Endometrium (tissue), 2 donors: Measurements from ENCODE around the gene BPGM.

Experiments used
- FAIRE-seq: peaks from 2 replicates; lab custom pipeline; 2012; peaks lifted over from hg19 to GRCh38; lab: Jason Lieb, UNC
- donor health status: control.
- donor health status: control.

The BPGM gene

DNA sequence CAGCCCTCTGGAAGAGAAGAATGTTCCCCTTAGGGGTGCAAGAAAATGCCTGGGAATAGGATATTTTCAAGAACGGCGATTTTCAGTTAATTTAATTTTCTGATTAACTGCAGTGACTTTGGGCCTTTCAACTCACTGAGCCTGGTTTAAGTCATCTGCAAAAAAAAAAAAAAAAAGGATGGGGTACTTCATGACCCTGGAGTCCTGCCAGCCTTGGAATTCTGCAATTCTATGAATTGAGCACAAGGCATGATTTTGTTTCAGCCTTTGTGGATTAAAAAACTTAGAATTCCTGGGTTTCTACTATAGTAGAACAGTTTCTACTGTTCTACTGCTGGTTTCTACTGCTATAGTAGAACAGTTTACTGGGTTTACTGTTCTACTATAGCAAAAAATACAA is 74.5 kb downstream of the BPGM start:
- no peak for FAIRE-seq

DNA sequence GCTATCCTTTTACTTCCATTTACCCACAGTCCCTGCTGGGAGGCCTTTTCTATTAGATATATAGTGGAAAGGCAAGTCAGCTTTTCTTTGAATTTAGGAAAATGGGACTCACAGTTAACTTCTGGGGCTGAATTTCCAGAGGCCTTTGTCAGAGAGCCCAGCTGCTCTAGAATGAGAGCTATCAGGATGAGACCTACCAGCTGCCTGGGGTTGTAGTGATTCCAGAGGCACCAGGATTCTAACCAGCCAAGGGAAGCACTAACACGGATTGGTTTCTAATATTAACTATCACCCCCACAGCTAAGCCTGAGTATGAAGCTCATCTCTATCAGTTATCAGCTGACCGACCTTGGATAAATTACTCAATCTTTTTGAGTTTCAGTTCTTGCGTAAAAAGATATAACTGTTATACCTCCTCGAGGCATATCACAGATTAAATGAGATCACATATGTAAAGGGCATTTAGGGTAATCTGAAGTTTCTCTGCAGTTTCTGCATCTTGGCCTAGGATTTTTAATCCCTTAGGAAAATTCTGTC is 76.2 kb downstream of the BPGM start:
- no peak for FAIRE-seq

DNA sequence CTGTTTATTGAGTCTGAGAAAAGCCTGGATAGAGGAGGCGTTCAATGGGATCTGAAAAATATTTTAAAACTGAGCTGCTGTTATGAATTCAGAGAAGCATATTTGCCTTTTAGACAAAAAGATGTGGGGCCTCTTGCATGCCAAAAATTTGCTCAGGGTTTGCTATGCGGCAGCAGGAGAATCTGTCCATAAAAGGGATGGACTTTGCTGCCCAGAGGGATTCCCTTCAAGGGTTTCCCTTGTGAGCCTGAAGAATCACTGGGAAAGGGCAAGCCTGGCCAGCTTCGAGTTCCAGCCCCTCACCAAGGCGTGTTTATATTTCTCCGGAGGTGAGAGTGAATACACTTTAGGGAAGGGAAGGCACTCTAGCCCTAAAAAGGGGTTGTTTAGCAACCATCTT is 77.2 kb downstream of the BPGM start:
- FAIRE-seq, result no peak

DNA sequence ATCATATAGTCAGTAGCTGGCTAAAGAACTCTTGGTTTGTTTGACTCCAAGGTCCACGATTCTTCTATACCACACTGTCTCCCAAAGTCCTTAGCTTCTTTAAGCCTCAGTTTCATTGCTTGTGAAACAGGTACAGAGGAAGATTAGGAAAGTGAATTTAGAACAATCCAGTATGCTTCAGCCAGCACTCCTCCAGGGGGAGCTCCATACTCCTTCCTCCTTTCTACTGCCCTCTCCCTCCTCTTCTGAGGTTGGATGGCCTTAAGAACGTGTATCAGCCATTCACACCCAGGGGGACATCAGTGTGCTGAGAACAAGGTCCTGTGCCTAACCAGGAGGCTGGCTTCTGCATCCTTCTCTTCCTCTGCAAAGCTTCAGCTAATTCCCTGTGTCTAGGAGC is 78.0 kb downstream of the BPGM start:
- no peak for FAIRE-seq

DNA sequence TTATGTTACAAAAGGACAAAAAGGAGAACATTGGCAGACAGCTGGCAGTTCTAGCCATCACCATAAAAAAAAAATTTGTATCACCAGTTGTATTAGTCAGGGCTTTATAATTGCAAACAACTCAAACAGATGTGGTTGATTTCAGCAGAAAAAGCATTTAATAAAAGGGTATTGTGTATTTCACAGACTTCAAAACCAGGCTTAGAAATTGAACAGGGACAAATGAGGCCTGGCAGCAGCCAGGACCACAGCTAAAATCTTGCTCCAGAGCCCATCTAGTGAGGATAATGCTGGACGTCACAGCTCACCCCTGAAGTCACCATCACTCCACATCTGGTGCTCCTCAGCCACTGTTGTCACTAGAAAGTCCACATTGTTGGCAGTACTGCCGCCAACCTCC is 79.9 kb downstream of the BPGM start:
- FAIRE-seq, result no peak

DNA sequence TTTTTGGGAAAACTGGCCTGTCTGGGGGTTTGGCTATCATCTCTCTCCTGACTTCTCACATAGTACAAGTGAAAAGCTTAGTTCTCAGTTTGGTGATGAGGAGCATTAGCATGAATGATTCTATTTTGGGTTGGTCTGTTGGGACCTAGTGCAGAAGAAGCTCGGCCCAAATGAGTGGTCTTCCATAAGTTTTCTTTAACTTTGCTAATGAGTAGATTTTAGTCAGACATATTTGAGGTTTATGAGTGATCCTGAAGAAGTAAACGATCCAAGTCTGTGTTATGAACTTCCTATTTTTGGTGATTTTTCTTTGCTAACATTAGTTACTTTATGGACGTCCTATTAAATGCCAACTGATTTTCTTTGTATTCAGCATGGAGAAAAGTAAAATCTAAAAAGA is 81.1 kb downstream of the BPGM start:
- no peak for FAIRE-seq
